MCF 10A (cell line): ENCODE data around the gene PTPRK. TPM values are rescaled to one million over a fixed set of nuclear protein-coding genes. Genes with fewer than 3 reads are reported as not detected.

Experiments used
- BruUV-seq: library from RNA; stranded (reverse); fragments of 400-500 nt; replicated peaks from 2 replicates; lab custom pipeline; 2021; lab: Mats Ljungman, UMichigan
- CTCF ChIA-PET: fragments of 300-600 bp; sonication (Branson Sonifier 250); formaldehyde crosslinking; extraction: SDS; loops from one replicate; lab custom pipeline; 2021; ENCODE audit warnings: antibody characterized with exemption, inconsistent platforms; lab: Yijun Ruan, JAX
- POLR2A ChIA-PET: fragments of 300-600, 350-650 bp; sonication (Branson Sonifier 250); formaldehyde crosslinking; extraction: SDS; loops from one replicate; lab custom pipeline; 2020; ENCODE audit warnings: antibody characterized with exemption, inconsistent platforms; lab: Yijun Ruan, JAX
- DNase-seq: peaks from one replicate; pipeline ENCODE4 v3.0.0-alpha.2; 2018; ENCODE audit not compliant: unreplicated experiment
- H3K27ac Mint-ChIP-seq: one replicate; pipeline ENCODE4 v1.8.0; 2022; ENCODE audit warnings: mild to moderate bottlenecking, low read depth, mixed read lengths; ENCODE audit not compliant: unreplicated experiment
- H3K27me3 Mint-ChIP-seq: one replicate; pipeline ENCODE4 v1.8.0; 2022; ENCODE audit warnings: mixed read lengths; ENCODE audit not compliant: insufficient read depth, unreplicated experiment
- H3K36me3 Mint-ChIP-seq: one replicate; pipeline ENCODE4 v1.8.0; 2022; ENCODE audit warnings: mild to moderate bottlenecking, moderate library complexity, mixed read lengths; ENCODE audit not compliant: insufficient read depth, unreplicated experiment
- H3K4me1 Mint-ChIP-seq: one replicate; pipeline ENCODE4 v1.8.0; 2022; ENCODE audit warnings: mixed read lengths; ENCODE audit not compliant: insufficient read depth, unreplicated experiment
- H3K4me3 Mint-ChIP-seq: one replicate; pipeline ENCODE4 v1.8.0; 2022; ENCODE audit warnings: mild to moderate bottlenecking, moderate library complexity, mixed read lengths; ENCODE audit not compliant: unreplicated experiment
- H3K9me3 Mint-ChIP-seq: one replicate; pipeline ENCODE4 v1.8.0; 2022; ENCODE audit warnings: mixed read lengths; ENCODE audit not compliant: unreplicated experiment
- intact Hi-C: fragments of 100-400 bp; cut with micrococcal nuclease; formaldehyde crosslinking; loops from 2 replicates; pipeline ENCODE4 v1.14.1; 2022
- total RNA-seq: library from RNA; stranded (reverse); gene quantifications from 2 replicates; pipeline ENCODE4 v1.2.3, GENCODE V29; 2022
- TF ChIP-seq, protein P1 (sequence below): fragments of 200-600 bp; IDR thresholded peaks from one replicate; pipeline ENCODE4 v1.8.0; 2022; ENCODE audit warnings: antibody characterized with exemption, mild to moderate bottlenecking; ENCODE audit not compliant: unreplicated experiment

Gene PTPRK
- total RNA-seq, 1 experiment from 2014 or later = 50.2 TPM

- ChIA-PET CTCF (no interaction called here), POLR2A (no interaction called here)
- Mint-ChIP-seq H3K36me3 (no peaks in the 10 kb centered on the region), H3K27ac (no peak overlapping the region), H3K4me1 (peaks cover 22% of the 10 kb centered on the region), H3K27me3 (no peaks in the 10 kb centered on the region), H3K9me3 (no peaks in the 10 kb centered on the region), H3K4me3 (no peak overlapping the region)
- intact Hi-C loops = loop anchor here (10.0 kb wide), 1 partner anchor 376 kb away; no protein-coding TSS in a partner anchor
- no peak for DNase-seq
- TF ChIP-seq, protein P1, sequence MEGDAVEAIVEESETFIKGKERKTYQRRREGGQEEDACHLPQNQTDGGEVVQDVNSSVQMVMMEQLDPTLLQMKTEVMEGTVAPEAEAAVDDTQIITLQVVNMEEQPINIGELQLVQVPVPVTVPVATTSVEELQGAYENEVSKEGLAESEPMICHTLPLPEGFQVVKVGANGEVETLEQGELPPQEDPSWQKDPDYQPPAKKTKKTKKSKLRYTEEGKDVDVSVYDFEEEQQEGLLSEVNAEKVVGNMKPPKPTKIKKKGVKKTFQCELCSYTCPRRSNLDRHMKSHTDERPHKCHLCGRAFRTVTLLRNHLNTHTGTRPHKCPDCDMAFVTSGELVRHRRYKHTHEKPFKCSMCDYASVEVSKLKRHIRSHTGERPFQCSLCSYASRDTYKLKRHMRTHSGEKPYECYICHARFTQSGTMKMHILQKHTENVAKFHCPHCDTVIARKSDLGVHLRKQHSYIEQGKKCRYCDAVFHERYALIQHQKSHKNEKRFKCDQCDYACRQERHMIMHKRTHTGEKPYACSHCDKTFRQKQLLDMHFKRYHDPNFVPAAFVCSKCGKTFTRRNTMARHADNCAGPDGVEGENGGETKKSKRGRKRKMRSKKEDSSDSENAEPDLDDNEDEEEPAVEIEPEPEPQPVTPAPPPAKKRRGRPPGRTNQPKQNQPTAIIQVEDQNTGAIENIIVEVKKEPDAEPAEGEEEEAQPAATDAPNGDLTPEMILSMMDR = no peak
- BruUV-seq = no TSS peak
These were observed 381.7 kb downstream of the PTPRK start for GRCh38 chr6:128138694-128139093.

- intact Hi-C loops = loop anchor here (10.0 kb wide), 1 partner anchor 379 kb away; no protein-coding TSS in a partner anchor
- Mint-ChIP-seq H3K4me3 (no peak overlapping the region), H3K36me3 (peaks cover 6% of the 10 kb centered on the region), H3K9me3 (no peaks in the 10 kb centered on the region), H3K27me3 (no peaks in the 10 kb centered on the region), H3K27ac (no peak overlapping the region), H3K4me1 (peaks cover 37% of the 10 kb centered on the region)
- TF ChIP-seq, protein P1 = no peak
- BruUV-seq = no TSS peak
- DNase-seq = no peak
- ChIA-PET CTCF (interaction anchor here (0.6 to 0.7 kb wide), 2 partner anchors 10 to 1407 kb away, joined by 3 read pairs; no protein-coding TSS in a partner anchor), POLR2A (interaction anchor here (1.1 kb wide), 1 partner anchor 11 kb away, joined by 4 read pairs; no protein-coding TSS in a partner anchor)
These were observed 385.1 kb downstream of the PTPRK start for GRCh38 chr6:128135325-128135724.

DNA sequence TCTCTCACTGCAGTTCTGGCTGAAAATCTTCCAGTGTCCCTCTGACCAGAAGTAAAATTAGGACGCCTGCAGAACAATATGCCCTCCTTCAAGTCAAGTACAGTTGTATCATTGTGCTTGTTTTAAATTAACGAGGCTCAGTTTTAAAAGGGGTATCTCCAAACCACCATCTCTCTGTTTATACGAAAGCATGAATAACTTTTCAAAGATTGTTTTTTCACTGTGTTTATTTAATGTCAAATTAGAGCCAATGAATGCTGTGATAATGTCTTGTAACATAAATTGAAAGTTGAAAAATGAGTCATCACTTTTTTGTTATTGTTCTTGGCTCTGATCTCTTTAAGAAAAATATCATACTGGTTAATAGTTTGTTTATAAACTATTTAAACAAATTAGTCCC lies 388.8 kb downstream of the PTPRK start:
- DNase-seq = peak; percentile 48
- intact Hi-C loops = loop anchor here (10.0 kb wide), 1 partner anchor 383 kb away; no protein-coding TSS in a partner anchor
- Mint-ChIP-seq H3K27ac (no peak overlapping the region), H3K9me3 (no peaks in the 10 kb centered on the region), H3K36me3 (peaks cover 6% of the 10 kb centered on the region), H3K4me3 (no peak overlapping the region), H3K4me1 (peaks cover 22% of the 10 kb centered on the region), H3K27me3 (no peaks in the 10 kb centered on the region)
- BruUV-seq = no TSS peak
- TF ChIP-seq, protein P1 = no peak
- CTCF ChIA-PET = interaction anchor here (1.6 kb wide), 1 partner anchor 59 kb away, joined by 3 read pairs; no protein-coding TSS in a partner anchor
- POLR2A ChIA-PET = no interaction called here

GRCh38 chr6:128131036-128131435 lies 389.4 kb downstream of the PTPRK start:
- peaks cover 22% of the 10 kb centered on the region for H3K4me1 Mint-ChIP-seq
- ChIA-PET CTCF (interaction anchor here (0.6 to 1.6 kb wide), 2 partner anchors 43 to 60 kb away, joined by 3 to 4 read pairs; no protein-coding TSS in a partner anchor), POLR2A (no interaction called here)
- H3K27me3 Mint-ChIP-seq = no peaks in the 10 kb centered on the region
- DNase-seq = no peak
- BruUV-seq = no TSS peak
- H3K36me3 Mint-ChIP-seq = peaks cover 6% of the 10 kb centered on the region
- H3K9me3 Mint-ChIP-seq = no peaks in the 10 kb centered on the region
- H3K4me3 Mint-ChIP-seq = no peak overlapping the region
- H3K27ac Mint-ChIP-seq = no peak overlapping the region
- intact Hi-C loops = loop anchor here (10.0 kb wide), 1 partner anchor 384 kb away; no protein-coding TSS in a partner anchor
- TF ChIP-seq, protein P1 = no peak
